CD4-positive, alpha-beta memory T cell (primary cell): ENCODE results near the gene ACTR2. TPM values are rescaled to one million over a fixed set of nuclear protein-coding genes. Genes with fewer than 3 reads are reported as not detected.
"Not testable (repeated sequence)": the region's sequence is repeated elsewhere in the genome, so short reads cannot be mapped to it uniquely, and the experiment has no call there.

ENCODE experiments used
- CTCF ChIA-PET: fragments of 350-600 bp; sonication (Branson Sonifier 250); formaldehyde crosslinking; loops from one replicate; lab custom pipeline; 2021; ENCODE audit warnings: inconsistent platforms; ENCODE audit not compliant: partially characterized antibody; lab: Charles Lee
- POLR2A ChIA-PET: fragments of 350-600 bp; sonication (Branson Sonifier 250); formaldehyde crosslinking; loops from one replicate; lab custom pipeline; 2021; ENCODE audit not compliant: partially characterized antibody; lab: Charles Lee
- DNase-seq, 5 donors: peaks; one replicate each; pipeline versions ENCODE4 v3.0.0 to v3.0.0-alpha.2; 2020 to 2022; ENCODE audit warnings: mixed read lengths in 1 of 5
- H3K27ac ChIP-seq: one replicate; pipeline ENCODE4 v1.7.0; 2013; ENCODE audit warnings: low read depth, low read length
- H3K27me3 ChIP-seq: 2 replicates; pipeline ENCODE4 v1.7.0; 2013; ENCODE audit warnings: mild to moderate bottlenecking, low read length, moderate library complexity; ENCODE audit not compliant: insufficient read depth
- H3K36me3 ChIP-seq: 2 replicates; pipeline ENCODE4 v1.7.0; 2013; ENCODE audit warnings: mild to moderate bottlenecking, low read length, moderate library complexity; ENCODE audit not compliant: insufficient read depth
- H3K4me1 ChIP-seq: 2 replicates; pipeline ENCODE4 v1.7.0; 2013; ENCODE audit warnings: mild to moderate bottlenecking, low read length, moderate library complexity; ENCODE audit not compliant: insufficient read depth
- H3K4me3 ChIP-seq, 2 donors: one replicate each; pipeline ENCODE4 v1.7.0; 2013; ENCODE audit warnings: low read length in 2 of 2, mild to moderate bottlenecking in 1 of 2
- H3K9me3 ChIP-seq, 2 donors: one replicate each; pipeline ENCODE4 v1.7.0; 2013; ENCODE audit warnings: low read length in 2 of 2, control low read depth in 1 of 2; ENCODE audit not compliant: control insufficient read depth in 1 of 2
- H3K27ac Mint-ChIP-seq, 7 donors: one replicate each; pipeline ENCODE4 v1.8.0; 2020 to 2021; ENCODE audit warnings: mixed read lengths in 7 of 7, mild to moderate bottlenecking in 6 of 7, inconsistent platforms in 3 of 7, moderate library complexity in 3 of 7
- H3K27me3 Mint-ChIP-seq, 2 donors: one replicate each; pipeline ENCODE4 v1.8.0; 2020 to 2021; ENCODE audit warnings: mixed read lengths in 2 of 2
- H3K36me3 Mint-ChIP-seq, 2 donors: one replicate each; pipeline ENCODE4 v1.8.0; 2020 to 2021; ENCODE audit warnings: mixed read lengths in 2 of 2, inconsistent platforms in 1 of 2, mild to moderate bottlenecking in 1 of 2
- H3K4me1 Mint-ChIP-seq, 4 donors: one replicate each; pipeline ENCODE4 v1.8.0; 2020 to 2021; ENCODE audit warnings: mixed read lengths in 4 of 4, mild to moderate bottlenecking in 1 of 4
- H3K4me3 Mint-ChIP-seq, 8 donors: one replicate each; pipeline ENCODE4 v1.8.0; 2020 to 2021; ENCODE audit warnings: mixed read lengths in 8 of 8, mild to moderate bottlenecking in 7 of 8, moderate library complexity in 6 of 8, inconsistent platforms in 3 of 8
- H3K9me3 Mint-ChIP-seq, 8 donors: one replicate each; pipeline ENCODE4 v1.8.0; 2020 to 2021; ENCODE audit warnings: mixed read lengths in 8 of 8, mild to moderate bottlenecking in 5 of 8, inconsistent platforms in 3 of 8, moderate library complexity in 1 of 8
- intact Hi-C: fragments of 100-400 bp; cut with micrococcal nuclease; formaldehyde crosslinking; loops from one replicate; pipeline ENCODE4 v1.15.1; 2023
- polyA plus RNA-seq, 2 donors: library from polyadenylated mRNA; unstranded; fragments of 300-500 nt; fragmentation: Illumina TruSeq; gene quantifications; one replicate each; pipeline ENCODE4 v1.2.3, GENCODE V29; 2021
- total RNA-seq, 2 experiments: library from RNA; stranded (reverse); gene quantifications; one replicate each; pipeline ENCODE4 v1.2.3, GENCODE V29; 2021

Gene ACTR2
- total and polyA plus RNA-seq, 4 experiments from 2014 or later = 289 to 312 (median 295) TPM

GRCh38 chr2:65317351-65317750 lies 89.7 kb downstream of the ACTR2 start:
- H3K27me3 ChIP-seq, H3K36me3 Mint-ChIP-seq, H3K4me3 Mint-ChIP-seq, intact Hi-C loops, H3K9me3 Mint-ChIP-seq, H3K36me3 ChIP-seq, CTCF ChIA-PET, H3K27ac Mint-ChIP-seq, H3K27me3 Mint-ChIP-seq, DNase-seq, H3K27ac ChIP-seq, H3K9me3 ChIP-seq, H3K4me1 ChIP-seq, POLR2A ChIA-PET, H3K4me3 ChIP-seq: not testable (repeated sequence)
- peaks cover 5 to 17% (median 12%) of the 10 kb centered on the region in 4 donors for H3K4me1 Mint-ChIP-seq

GRCh38 chr2:65317841-65318240 lies 90.2 kb downstream of the ACTR2 start:
- Mint-ChIP-seq H3K4me1 (peaks cover 5 to 17% (median 12%) of the 10 kb centered on the region in 4 donors), H3K36me3 (peaks cover 4 to 6% of the 10 kb centered on the region in 2 donors), H3K27ac (peak overlapping the region in 1 of 7 donors; percentile 30), H3K27me3 (no peaks in the 10 kb centered on the region), H3K4me3 (no peak overlapping the region), H3K9me3 (peaks cover 0 to 2% (median 0%) of the 10 kb centered on the region in 8 donors)
- no peaks in the 10 kb centered on the region for H3K9me3 ChIP-seq
- no peaks in the 10 kb centered on the region for H3K4me1 ChIP-seq
- intact Hi-C loops = no loop called here
- ChIA-PET POLR2A (no interaction called here), CTCF (no interaction called here)
- no peak overlapping the region for H3K4me3 ChIP-seq
- DNase-seq = no peak
- no peak overlapping the region for H3K27ac ChIP-seq
- no peaks in the 10 kb centered on the region for H3K36me3 ChIP-seq
- no peaks in the 10 kb centered on the region for H3K27me3 ChIP-seq

GRCh38 chr2:65319072-65319673 lies 91.5 kb downstream of the ACTR2 start:
- H3K36me3 Mint-ChIP-seq = peaks cover 0 to 3% of the 10 kb centered on the region in 2 donors
- H3K4me1 ChIP-seq = no peaks in the 10 kb centered on the region
- no peaks in the 10 kb centered on the region for H3K36me3 ChIP-seq
- H3K27me3 ChIP-seq = no peaks in the 10 kb centered on the region
- no peak overlapping the region for H3K27ac ChIP-seq
- POLR2A ChIA-PET = interaction anchor here (1.4 kb wide), 1 partner anchor 18 kb away, joined by 5 read pairs; no protein-coding TSS in a partner anchor
- H3K9me3 Mint-ChIP-seq = peaks cover 0 to 2% (median 0%) of the 10 kb centered on the region in 8 donors
- DNase-seq = no peak
- H3K9me3 ChIP-seq = no peaks in the 10 kb centered on the region
- H3K27me3 Mint-ChIP-seq = no peaks in the 10 kb centered on the region
- intact Hi-C loops = no loop called here
- H3K4me3 Mint-ChIP-seq = no peak overlapping the region
- CTCF ChIA-PET = no interaction called here
- peak overlapping the region in 3 of 7 donors; percentile 9 to 22 (median 22) for H3K27ac Mint-ChIP-seq
- H3K4me3 ChIP-seq = no peak overlapping the region
- H3K4me1 Mint-ChIP-seq = peaks cover 5 to 17% (median 12%) of the 10 kb centered on the region in 4 donors

GRCh38 chr2:65319674-65320041 lies 92.0 kb downstream of the ACTR2 start:
- no peaks in the 10 kb centered on the region for H3K4me1 ChIP-seq
- no peaks in the 10 kb centered on the region for H3K9me3 ChIP-seq
- intact Hi-C loops = no loop called here
- no peak overlapping the region for H3K27ac ChIP-seq
- Mint-ChIP-seq H3K36me3 (no peaks in the 10 kb centered on the region), H3K4me1 (peaks cover 5 to 17% (median 12%) of the 10 kb centered on the region in 4 donors), H3K27ac (peak overlapping the region in 3 of 7 donors; percentile 9 to 42 (median 31)), H3K4me3 (no peak overlapping the region), H3K9me3 (peaks cover 0 to 2% (median 0%) of the 10 kb centered on the region in 8 donors), H3K27me3 (no peaks in the 10 kb centered on the region)
- no peaks in the 10 kb centered on the region for H3K36me3 ChIP-seq
- DNase-seq = no peak
- ChIA-PET CTCF (interaction anchor here (1.3 kb wide), 1 partner anchor 13 kb away, joined by 5 read pairs; no protein-coding TSS in a partner anchor), POLR2A (interaction anchor here (1.4 kb wide), 1 partner anchor 19 kb away, joined by 5 read pairs; no protein-coding TSS in a partner anchor)
- no peak overlapping the region for H3K4me3 ChIP-seq
- no peaks in the 10 kb centered on the region for H3K27me3 ChIP-seq

GRCh38 chr2:65320042-65320725 lies 92.6 kb downstream of the ACTR2 start:
- intact Hi-C loops = no loop called here
- no peak overlapping the region for H3K4me3 Mint-ChIP-seq
- Histone ChIP-seq H3K36me3 (no peaks in the 10 kb centered on the region), H3K4me3 (no peak overlapping the region), H3K9me3 (no peaks in the 10 kb centered on the region), H3K27ac (no peak overlapping the region), H3K4me1 (no peaks in the 10 kb centered on the region), H3K27me3 (no peaks in the 10 kb centered on the region)
- H3K4me1 Mint-ChIP-seq = peaks cover 5 to 17% (median 12%) of the 10 kb centered on the region in 4 donors
- H3K9me3 Mint-ChIP-seq = peaks cover 0 to 2% (median 0%) of the 10 kb centered on the region in 8 donors
- CTCF ChIA-PET = interaction anchor here (1.3 kb wide), 1 partner anchor 13 kb away, joined by 5 read pairs; no protein-coding TSS in a partner anchor
- H3K27ac Mint-ChIP-seq = peak overlapping the region; percentile 13 to 71 (median 44)
- POLR2A ChIA-PET = interaction anchor here (1.4 kb wide), 1 partner anchor 19 kb away, joined by 5 read pairs; no protein-coding TSS in a partner anchor
- no peaks in the 10 kb centered on the region for H3K27me3 Mint-ChIP-seq
- H3K36me3 Mint-ChIP-seq = no peaks in the 10 kb centered on the region
- DNase-seq = peak in 2 of 5 donors; percentile 8 to 11

Other genes starting within 250 kb of the ACTR2 start
- gene SLC1A4, start 238.4 kb upstream of the ACTR2 start, total RNA-seq = 10 to 100 TPM in 1 of 2 experiments, 1 to 10 TPM in 1; 8.2 to 10.3 TPM
- 1 to 10 TPM; 1.6 to 2.0 TPM for gene SLC1A4, start 238.4 kb upstream of the ACTR2 start, polyA plus RNA-seq
- 10 to 100 TPM; 57.7 to 59.9 TPM for gene CEP68, start 171.4 kb upstream of the ACTR2 start, total RNA-seq
- 10 to 100 TPM; 19.9 to 28.4 TPM for gene CEP68, start 171.4 kb upstream of the ACTR2 start, polyA plus RNA-seq
- 10 to 100 TPM; 53.3 to 58.4 TPM for gene RAB1A, start 97.7 kb upstream of the ACTR2 start, total RNA-seq
- 10 to 100 TPM; 53.2 to 81.6 TPM for gene RAB1A, start 97.7 kb upstream of the ACTR2 start, polyA plus RNA-seq
- gene SPRED2, start 204.8 kb downstream of the ACTR2 start, total RNA-seq = under 1 TPM; 0.52 to 0.72 TPM
- 1 to 10 TPM in 1 of 2 donors, under 1 TPM in 1; 0.27 to 1.3 TPM for gene SPRED2, start 204.8 kb downstream of the ACTR2 start, polyA plus RNA-seq